NCI-H2227 treated with DMSO at 0.1 percent for 48 hours (cell line): Measurements from ENCODE around the gene FARS2.
"Not testable (repeated sequence)": the region's sequence is repeated elsewhere in the genome, so short reads cannot be mapped to it uniquely, and the experiment has no call there.

Source experiments
- DNase-seq: peaks from one replicate; lab custom pipeline; 2025; lab: John Stamatoyannopoulos, UW

The FARS2 gene

DNA sequence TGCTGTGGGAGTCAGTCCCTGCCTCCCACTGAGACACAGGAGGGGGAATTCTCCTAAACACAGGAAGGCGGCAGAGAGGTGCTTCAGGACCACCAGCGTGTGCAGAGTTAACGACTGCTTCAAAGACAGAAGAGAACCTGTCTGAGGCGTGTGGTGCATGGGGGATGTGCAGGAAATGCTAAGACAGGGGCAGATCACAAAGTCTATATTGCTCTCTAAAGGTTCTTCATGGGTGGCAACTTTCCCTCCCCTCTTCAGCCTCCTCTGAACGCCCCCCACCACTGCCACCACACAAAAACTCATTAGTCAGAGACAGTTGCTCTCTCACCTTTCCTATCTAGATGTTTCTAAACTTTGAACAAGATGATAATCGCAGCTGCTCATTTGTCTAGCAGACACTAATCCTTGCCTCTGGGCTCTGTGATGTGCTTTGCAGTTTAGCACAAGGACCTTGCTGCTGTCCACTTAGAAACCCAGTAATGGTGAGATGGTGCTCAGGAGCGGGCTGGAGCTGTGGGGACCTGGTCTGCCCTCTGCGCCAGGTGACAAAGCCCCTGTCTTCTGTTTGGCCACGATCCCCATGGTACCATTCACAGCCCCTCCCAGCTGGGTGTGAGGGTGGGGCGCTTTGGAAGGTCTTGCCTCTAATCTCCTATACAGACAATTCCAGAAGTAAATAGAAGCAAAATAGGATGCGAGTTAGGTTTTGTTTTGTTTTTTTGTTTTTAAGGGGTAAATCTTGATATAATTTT is 525.8 kb downstream of the FARS2 start:
- DNase-seq = no peak

DNA sequence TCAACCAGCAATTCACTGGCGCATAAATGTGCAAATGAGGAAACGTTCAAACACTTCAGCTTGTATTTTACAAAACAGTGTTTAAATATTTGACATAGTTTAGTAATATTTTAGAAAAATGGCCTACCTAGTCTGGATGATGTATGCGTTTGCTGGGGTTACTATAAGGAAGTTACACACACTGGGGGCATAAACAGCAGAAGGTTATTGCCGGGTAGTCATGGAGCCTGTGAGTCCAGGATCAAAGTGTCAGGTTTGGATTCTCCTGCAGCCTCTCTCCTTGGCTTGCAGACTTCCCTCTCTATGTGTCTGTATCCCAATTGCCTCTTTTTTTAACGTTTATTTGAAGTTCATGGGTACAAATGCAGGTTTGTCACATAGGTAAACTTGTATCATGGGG is 528.1 kb downstream of the FARS2 start:
- DNase-seq = not testable (repeated sequence)

DNA sequence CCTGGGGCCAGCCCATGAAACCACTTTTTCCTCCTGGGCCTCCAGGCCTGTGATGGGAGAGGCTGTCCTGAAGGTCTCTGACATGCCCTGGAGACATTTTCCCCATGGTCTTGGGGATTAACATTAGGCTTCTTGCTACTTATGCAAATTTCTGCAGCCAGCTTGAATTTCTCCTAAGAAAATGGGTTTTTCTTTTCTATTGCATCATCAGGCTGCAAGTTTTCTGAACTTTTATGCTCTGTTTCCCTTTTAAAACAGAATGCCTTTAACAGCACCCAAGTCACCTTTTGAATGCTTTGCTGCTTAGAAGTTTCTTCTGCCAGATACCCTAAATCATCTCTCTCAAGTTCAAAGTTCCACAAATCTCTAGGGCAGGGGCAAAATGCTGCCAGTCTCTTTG is 535.2 kb downstream of the FARS2 start:
- not testable (repeated sequence) for DNase-seq

DNA sequence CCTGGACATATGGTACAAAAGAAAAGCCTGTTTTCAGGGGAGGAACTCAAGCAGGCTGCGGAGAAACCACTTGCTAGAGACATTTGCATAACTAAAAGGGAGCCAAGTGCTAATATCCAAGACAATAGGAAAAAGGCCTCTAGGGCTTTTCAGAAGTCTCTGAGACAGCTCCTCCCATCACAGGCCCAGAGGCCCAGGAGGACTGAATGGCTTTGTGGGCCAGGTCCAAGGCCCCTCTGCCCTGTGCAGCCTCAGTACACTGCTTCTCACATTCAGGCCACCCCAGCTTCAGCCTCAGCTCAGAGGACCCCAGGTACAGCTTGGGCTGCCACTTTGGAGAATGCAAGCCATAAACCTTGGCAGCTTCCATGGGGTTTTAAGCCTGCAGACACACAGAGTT is 545.1 kb downstream of the FARS2 start:
- not testable (repeated sequence) for DNase-seq

DNA sequence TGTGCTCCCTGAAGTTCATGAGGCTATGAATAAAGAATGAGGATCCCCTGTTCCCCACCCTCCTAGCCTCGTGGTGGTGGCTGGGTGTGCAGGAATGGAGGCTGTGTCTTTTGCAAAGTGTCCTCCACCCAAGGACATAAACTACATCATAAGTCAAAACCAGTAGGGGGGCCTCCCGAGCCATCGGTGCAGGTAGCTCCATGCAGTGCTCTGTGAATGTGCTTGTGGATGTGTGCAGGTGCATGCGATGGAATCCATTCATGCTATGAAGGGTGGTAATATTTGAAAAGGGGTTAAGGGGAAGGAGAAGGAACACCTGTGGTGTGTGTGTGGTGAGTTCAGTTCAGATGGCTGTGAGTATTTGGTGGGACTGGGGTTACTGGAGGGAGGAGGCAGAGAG is 548.1 kb downstream of the FARS2 start:
- DNase-seq = no peak

DNA sequence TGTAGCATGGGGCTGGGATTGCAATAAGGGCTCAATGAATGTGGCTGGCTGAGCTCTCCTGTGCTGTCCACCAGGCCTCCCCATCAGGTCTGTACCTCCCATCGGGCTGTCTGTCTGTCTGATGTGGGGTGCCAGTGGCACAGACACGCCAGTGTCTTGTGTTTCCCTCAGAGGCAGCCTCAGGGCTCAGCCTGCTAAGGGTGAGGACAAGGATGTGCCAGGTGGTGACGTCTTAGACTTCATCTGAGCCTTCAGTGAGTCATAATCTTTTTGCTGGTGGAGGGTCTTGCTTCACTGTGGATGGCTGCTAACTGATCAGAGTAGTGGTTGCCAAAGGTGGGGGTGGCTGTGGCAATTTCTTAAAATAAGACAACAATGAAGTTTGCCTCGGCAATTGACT is 550.7 kb downstream of the FARS2 start:
- DNase-seq = no peak

DNA sequence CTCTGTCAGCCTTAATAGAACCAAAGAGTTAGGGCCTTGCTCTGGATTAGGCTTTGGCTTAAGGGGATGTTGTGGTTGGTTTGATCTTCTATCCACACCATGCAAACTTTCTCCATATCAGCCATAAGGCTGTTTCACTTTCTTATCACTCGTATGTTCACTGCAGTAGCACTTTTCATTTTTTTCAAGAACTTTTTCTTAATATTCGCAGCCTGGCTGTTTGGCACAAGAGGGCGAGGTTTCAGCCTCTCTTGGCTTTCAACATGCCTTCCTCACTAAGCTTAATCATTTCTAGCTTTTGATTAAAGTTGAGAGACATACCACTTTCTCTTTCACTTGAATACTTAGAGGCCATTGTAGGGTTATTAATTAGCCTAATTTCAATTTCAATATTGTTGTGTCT is 552.3 kb downstream of the FARS2 start:
- no peak for DNase-seq

DNA sequence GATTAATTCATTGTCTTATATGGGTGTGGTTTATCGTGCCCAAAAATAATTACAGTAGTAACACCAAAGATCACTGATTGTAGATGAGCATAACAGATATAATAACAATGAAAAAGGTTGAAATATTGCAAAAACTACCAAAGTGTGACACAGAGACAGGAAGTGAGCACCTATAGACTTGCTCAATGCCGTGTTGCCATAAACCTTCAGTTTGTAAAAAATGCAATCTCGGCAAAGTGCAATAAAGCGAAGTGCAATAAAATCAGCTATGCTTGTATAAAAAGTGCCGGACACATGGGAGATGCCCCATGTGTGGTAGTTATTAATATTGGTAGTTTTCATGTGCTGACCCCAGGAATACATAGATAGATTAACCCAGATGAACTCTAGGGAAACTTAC is 552.8 kb downstream of the FARS2 start:
- no peak for DNase-seq

DNA sequence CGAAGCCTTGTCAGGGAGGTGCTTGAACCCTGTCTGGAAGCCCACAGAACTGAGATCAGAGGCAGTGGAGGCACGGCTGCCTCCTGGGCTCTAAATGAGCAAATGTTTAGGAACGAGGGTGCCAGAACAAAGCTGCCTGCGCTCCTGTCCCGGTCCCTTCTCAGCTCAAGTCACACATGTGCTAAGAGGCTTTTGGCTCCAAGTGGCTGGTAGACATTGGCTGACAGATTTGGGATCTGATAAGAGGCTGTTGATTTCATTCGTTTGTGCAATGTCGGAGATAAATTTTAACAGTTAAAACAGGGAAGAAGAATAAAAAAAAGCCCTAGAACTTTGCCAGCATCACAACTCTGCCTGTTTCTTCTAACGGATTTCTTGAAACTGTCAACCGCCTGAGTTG is 553.6 kb downstream of the FARS2 start:
- no peak for DNase-seq

DNA sequence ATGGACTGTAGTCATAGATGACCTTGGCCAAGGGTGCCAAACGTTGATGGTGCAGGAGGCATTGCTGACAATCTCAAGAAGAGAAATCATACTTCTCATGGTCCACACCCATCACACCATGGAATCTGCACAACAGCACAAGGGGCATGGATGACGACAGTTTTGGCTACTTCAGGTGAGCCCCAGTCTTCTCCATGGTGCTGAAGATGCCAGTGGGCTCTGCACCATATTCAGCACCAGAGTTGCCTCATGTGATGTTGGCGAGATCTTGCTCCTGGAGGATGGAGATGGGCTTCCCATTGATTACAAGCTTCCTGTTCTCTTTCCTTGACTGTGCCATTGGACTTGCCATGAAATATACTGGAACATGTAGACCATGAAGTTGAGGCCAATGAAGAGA is 556.6 kb downstream of the FARS2 start:
- no peak for DNase-seq

DNA sequence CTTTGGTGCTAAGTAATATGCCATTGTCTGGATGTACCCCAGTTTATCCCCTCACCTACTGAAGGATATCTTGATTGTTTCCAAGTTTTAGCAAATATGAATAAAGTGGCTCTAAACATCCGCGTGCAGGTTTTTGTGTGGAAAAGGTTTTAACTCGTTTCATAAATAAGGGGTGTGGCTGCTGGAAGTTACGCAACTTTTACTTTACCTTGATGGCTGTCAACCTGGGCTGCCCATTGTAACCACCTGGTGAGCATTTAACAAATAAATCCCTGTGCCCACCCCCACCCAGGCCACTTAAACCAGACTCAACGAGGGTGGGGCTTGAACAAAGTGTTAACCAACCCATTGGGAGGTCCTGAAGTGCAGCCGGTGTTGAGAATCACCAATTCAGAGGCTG is 557.6 kb downstream of the FARS2 start:
- no peak for DNase-seq
